ENCODE measurements around the gene EDEM2. TPM values are rescaled to one million over a fixed set of nuclear protein-coding genes. Genes with fewer than 3 reads are reported as not detected.

EDEM2 gene
- total RNA-seq, 4 donors from 2014 or later = 7.2 to 12.2 (median 9.5) TPM

- peaks cover 0 to 66% of the 10 kb centered on the region in 2 donors for H3K36me3 ChIP-seq
- H3K4me1 ChIP-seq = no peaks in the 10 kb centered on the region
- no peak for ATAC-seq
- H3K27ac ChIP-seq = peak overlapping the region; percentile 24 to 67 (median 47)
- TF ChIP-seq CTCF (IDR thresholded peaks at IDR 0.05 in 4 of 5, conservative IDR thresholded peaks at IDR 0.05 in 1 of 5) (no peak), POLR2A (IDR thresholded peaks at IDR 0.05) (no peak)
- H3K9me3 ChIP-seq = no peaks in the 10 kb centered on the region
- H3K27me3 ChIP-seq = no peaks in the 10 kb centered on the region
- no peak overlapping the region for H3K4me3 ChIP-seq
- in situ Hi-C loops (cut with MboI; ENCODE audit: low sequenced_read_pairs in 4 of 4) = no loop called here
- peak in 1 of 2 donors; percentile 24 for DNase-seq
- intact Hi-C loops (cut with DNase I; ENCODE audit: low total_unique reads) = no loop called here
These were observed 12.3 kb downstream of the EDEM2 start for GRCh38 chr20:35134880-35135279.

GRCh38 chr20:35134472-35134871 is 12.7 kb downstream of the EDEM2 start:
- in situ Hi-C loops (cut with MboI; ENCODE audit: low sequenced_read_pairs in 4 of 4) = no loop called here
- no peak for DNase-seq
- H3K4me3 ChIP-seq = no peak overlapping the region
- H3K4me1 ChIP-seq = no peaks in the 10 kb centered on the region
- intact Hi-C loops (cut with DNase I; ENCODE audit: low total_unique reads) = no loop called here
- no peak for ATAC-seq
- peaks cover 0 to 70% of the 10 kb centered on the region in 2 donors for H3K36me3 ChIP-seq
- peak overlapping the region; percentile 24 to 67 (median 34) for H3K27ac ChIP-seq
- no peak for TF ChIP-seq CTCF (IDR thresholded peaks at IDR 0.05 in 4 of 5, conservative IDR thresholded peaks at IDR 0.05 in 1 of 5)
- no peak for TF ChIP-seq POLR2A (IDR thresholded peaks at IDR 0.05)
- H3K9me3 ChIP-seq = no peaks in the 10 kb centered on the region
- no peaks in the 10 kb centered on the region for H3K27me3 ChIP-seq

- intact Hi-C loops (cut with DNase I; ENCODE audit: low total_unique reads) = no loop called here
- Histone ChIP-seq H3K4me3 (no peak overlapping the region), H3K9me3 (no peaks in the 10 kb centered on the region), H3K27ac (peak overlapping the region in 1 of 4 donors; percentile 67), H3K27me3 (no peaks in the 10 kb centered on the region), H3K36me3 (peaks cover 0 to 70% of the 10 kb centered on the region in 2 donors), H3K4me1 (no peaks in the 10 kb centered on the region)
- no peak for DNase-seq
- in situ Hi-C loops (cut with MboI; ENCODE audit: low sequenced_read_pairs in 4 of 4) = no loop called here
- TF ChIP-seq CTCF (IDR thresholded peaks at IDR 0.05 in 4 of 5, conservative IDR thresholded peaks at IDR 0.05 in 1 of 5) (no peak), POLR2A (IDR thresholded peaks at IDR 0.05) (no peak)
- ATAC-seq = no peak
These were observed 13.4 kb downstream of the EDEM2 start for GRCh38 chr20:35133735-35134134.

- Histone ChIP-seq H3K4me3 (no peak overlapping the region), H3K9me3 (no peaks in the 10 kb centered on the region), H3K27ac (no peak overlapping the region), H3K4me1 (no peaks in the 10 kb centered on the region), H3K27me3 (no peaks in the 10 kb centered on the region), H3K36me3 (peaks cover 0 to 73% of the 10 kb centered on the region in 2 donors)
- intact Hi-C loops (cut with DNase I; ENCODE audit: low total_unique reads) (no loop called here), in situ Hi-C loops (cut with MboI; ENCODE audit: low sequenced_read_pairs in 4 of 4) (no loop called here)
- DNase-seq (no peak), ATAC-seq (no peak)
- no peak for TF ChIP-seq CTCF (IDR thresholded peaks at IDR 0.05 in 4 of 5, conservative IDR thresholded peaks at IDR 0.05 in 1 of 5)
- TF ChIP-seq POLR2A (IDR thresholded peaks at IDR 0.05) = no peak
These were observed 14.1 kb downstream of the EDEM2 start for GRCh38 chr20:35133031-35133430.

GRCh38 chr20:35131934-35132333 is 15.2 kb downstream of the EDEM2 start:
- H3K9me3 ChIP-seq = no peaks in the 10 kb centered on the region
- intact Hi-C loops (cut with DNase I; ENCODE audit: low total_unique reads) = no loop called here
- DNase-seq (no peak), ATAC-seq (no peak)
- H3K27ac ChIP-seq = no peak overlapping the region
- no peak overlapping the region for H3K4me3 ChIP-seq
- no peak for TF ChIP-seq POLR2A (IDR thresholded peaks at IDR 0.05)
- no peak for TF ChIP-seq CTCF (IDR thresholded peaks at IDR 0.05 in 4 of 5, conservative IDR thresholded peaks at IDR 0.05 in 1 of 5)
- no peaks in the 10 kb centered on the region for H3K27me3 ChIP-seq
- in situ Hi-C loops (cut with MboI; ENCODE audit: low sequenced_read_pairs in 4 of 4) = no loop called here
- H3K4me1 ChIP-seq = no peaks in the 10 kb centered on the region
- H3K36me3 ChIP-seq = peaks cover 0 to 73% of the 10 kb centered on the region in 2 donors

Measured in gastrocnemius medialis (tissue), 4 donors.